Vagina (tissue), 2 donors: Measurements from ENCODE around the gene SORCS2. TPM values are rescaled to one million over a fixed set of nuclear protein-coding genes. Genes with fewer than 3 reads are reported as not detected.
A peak's percentile ranks its signal among the peaks of the same experiment; 100 is the strongest.

ENCODE experiments used
- DNase-seq, 2 donors: peaks; one replicate each; pipeline ENCODE4 v3.0.0-alpha.2; 2017; ENCODE audit errors: extremely low spot score in 2 of 2
- H3K27ac ChIP-seq: fragments of 200-600 bp; sonication (generic); one replicate; pipeline ENCODE4 v1.5.1; 2019
- H3K27me3 ChIP-seq: fragments of 200-600 bp; sonication (generic); one replicate; pipeline ENCODE4 v1.5.1; 2019
- H3K36me3 ChIP-seq, 2 donors: fragments of 200-600 bp; sonication (generic); one replicate each; pipeline ENCODE4 v1.5.1; 2017 to 2019
- H3K4me1 ChIP-seq: fragments of 200-600 bp; sonication (generic); one replicate; pipeline ENCODE4 v1.5.1; 2019
- H3K4me3 ChIP-seq, 2 donors: fragments of 200-600 bp; sonication (generic); 1 replicate in 1 of 2; 2 replicates in 1 of 2; pipeline ENCODE4 v1.5.1; 2016 to 2019
- H3K9me3 ChIP-seq: fragments of 200-600 bp; sonication (generic); one replicate; pipeline ENCODE4 v1.5.1; 2019
- CTCF ChIP-seq, 3 experiments: fragments of 450-650 bp in 2 of 3; fragments of 200-600 bp in 1 of 3; sonication (generic) in 1 of 3; IDR thresholded peaks; one replicate each; pipeline ENCODE4 v1.5.1; 2017 to 2019; ENCODE audit warnings: antibody characterized with exemption in 3 of 3, mild to moderate bottlenecking in 2 of 3, moderate library complexity in 2 of 3
- POLR2A ChIP-seq, 2 donors: fragments of 450-650 bp; IDR thresholded peaks; one replicate each; pipeline ENCODE4 v1.6.1; 2017; ENCODE audit warnings: antibody characterized with exemption in 2 of 2, mild to moderate bottlenecking in 2 of 2, moderate library complexity in 2 of 2
- POLR2AphosphoS5 ChIP-seq, 2 donors: sonication (generic); formaldehyde crosslinking; IDR thresholded peaks; one replicate each; pipeline ENCODE4 v1.9.0; 2017; ENCODE audit warnings: antibody characterized with exemption in 2 of 2, mild to moderate bottlenecking in 2 of 2, low read depth in 1 of 2; ENCODE audit not compliant: insufficient read depth in 1 of 2
- intact Hi-C: fragments of 100-400 bp; cut with DNase I; formaldehyde crosslinking; loops from one replicate; pipeline ENCODE4 v1.15.1; 2023
- total RNA-seq: library from RNA; depleted of rRNA; stranded (reverse); fragments of >200 nt; gene quantifications from one replicate; pipeline ENCODE4 v1.2.3, GENCODE V29; 2016

Gene SORCS2
- total RNA-seq, 1 donor from 2014 or later: 5.4 TPM

GRCh38 chr4:7286170-7286569 lies 93.8 kb downstream of the SORCS2 start:
- no peak for TF ChIP-seq POLR2AphosphoS5 (IDR thresholded peaks at IDR 0.05; ENCODE audit: insufficient read depth in 1 of 2, low read depth in 1 of 2)
- TF ChIP-seq CTCF (IDR thresholded peaks at IDR 0.05): no peak
- Histone ChIP-seq H3K27me3 (no peaks in the 10 kb centered on the region), H3K4me3 (no peak overlapping the region), H3K4me1 (peaks cover 20% of the 10 kb centered on the region), H3K36me3 (no peaks in the 10 kb centered on the region), H3K9me3 (no peaks in the 10 kb centered on the region), H3K27ac (peak overlapping the region; percentile 39)
- DNase-seq: no peak
- intact Hi-C loops: no loop called here

- Histone ChIP-seq H3K4me1 (peaks cover 26% of the 10 kb centered on the region), H3K27me3 (no peaks in the 10 kb centered on the region), H3K36me3 (no peaks in the 10 kb centered on the region), H3K27ac (peak overlapping the region; percentile 39), H3K9me3 (no peaks in the 10 kb centered on the region), H3K4me3 (no peak overlapping the region)
- no peak for DNase-seq
- intact Hi-C loops: no loop called here
- TF ChIP-seq POLR2A (IDR thresholded peaks at IDR 0.05) (no peak), CTCF (IDR thresholded peaks at IDR 0.05) (no peak), POLR2AphosphoS5 (IDR thresholded peaks at IDR 0.05; ENCODE audit: insufficient read depth in 1 of 2, low read depth in 1 of 2) (no peak)
These were observed 94.5 kb downstream of the SORCS2 start for GRCh38 chr4:7286798-7287197.

GRCh38 chr4:7287274-7287917 lies 95.1 kb downstream of the SORCS2 start:
- no peaks in the 10 kb centered on the region for H3K27me3 ChIP-seq
- H3K9me3 ChIP-seq: no peaks in the 10 kb centered on the region
- DNase-seq: no peak
- no peaks in the 10 kb centered on the region for H3K36me3 ChIP-seq
- H3K4me3 ChIP-seq: no peak overlapping the region
- intact Hi-C loops: no loop called here
- H3K27ac ChIP-seq: no peak overlapping the region
- H3K4me1 ChIP-seq: peaks cover 28% of the 10 kb centered on the region
- TF ChIP-seq POLR2AphosphoS5 (IDR thresholded peaks at IDR 0.05; ENCODE audit: insufficient read depth in 1 of 2, low read depth in 1 of 2) (no peak), CTCF (IDR thresholded peaks at IDR 0.05) (no peak), POLR2A (IDR thresholded peaks at IDR 0.05) (no peak)

GRCh38 chr4:7287918-7288280 lies 95.6 kb downstream of the SORCS2 start:
- no peaks in the 10 kb centered on the region for H3K27me3 ChIP-seq
- H3K9me3 ChIP-seq: no peaks in the 10 kb centered on the region
- TF ChIP-seq POLR2AphosphoS5 (IDR thresholded peaks at IDR 0.05; ENCODE audit: insufficient read depth in 1 of 2, low read depth in 1 of 2) (no peak), CTCF (IDR thresholded peaks at IDR 0.05) (no peak), POLR2A (IDR thresholded peaks at IDR 0.05) (no peak)
- H3K4me1 ChIP-seq: peaks cover 28% of the 10 kb centered on the region
- no peaks in the 10 kb centered on the region for H3K36me3 ChIP-seq
- intact Hi-C loops: no loop called here
- no peak overlapping the region for H3K4me3 ChIP-seq
- H3K27ac ChIP-seq: no peak overlapping the region
- no peak for DNase-seq

GRCh38 chr4:7288751-7289523 lies 96.6 kb downstream of the SORCS2 start:
- Histone ChIP-seq H3K27me3 (no peaks in the 10 kb centered on the region), H3K9me3 (no peaks in the 10 kb centered on the region), H3K27ac (no peak overlapping the region), H3K4me1 (peaks cover 28% of the 10 kb centered on the region), H3K36me3 (no peaks in the 10 kb centered on the region), H3K4me3 (no peak overlapping the region)
- TF ChIP-seq CTCF (IDR thresholded peaks at IDR 0.05) (no peak), POLR2AphosphoS5 (IDR thresholded peaks at IDR 0.05; ENCODE audit: insufficient read depth in 1 of 2, low read depth in 1 of 2) (no peak), POLR2A (IDR thresholded peaks at IDR 0.05) (no peak)
- intact Hi-C loops: no loop called here
- no peak for DNase-seq
